ENCODE results near the gene LSAMP.
A peak's percentile ranks its signal among the peaks of the same experiment; 100 is the strongest.

LSAMP gene

GRCh38 chr3:116429479-116430269 lies 15.6 kb downstream of the LSAMP start:
- no peak for DNase-seq

DNA sequence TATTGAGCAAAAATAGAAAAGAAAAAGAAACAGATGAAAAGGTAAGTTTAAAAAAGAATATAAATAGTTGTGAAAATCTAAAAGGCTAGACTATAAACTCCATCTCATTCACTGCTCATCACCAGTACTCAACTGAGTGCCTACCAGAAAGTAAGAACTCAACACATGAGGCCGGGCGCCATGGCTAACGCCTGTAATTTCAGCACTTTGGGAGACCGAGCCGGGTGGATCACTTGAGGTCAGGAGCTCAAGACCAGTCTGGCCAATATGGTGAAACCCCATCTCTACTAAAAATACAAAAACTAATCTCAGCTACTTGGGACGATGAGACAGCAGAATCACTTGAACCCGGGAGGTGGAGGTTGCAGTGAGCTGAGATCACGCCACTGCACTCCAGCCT lies 19.3 kb downstream of the LSAMP start:
- DNase-seq, result no peak

- DNase-seq, result no peak
Observed at GRCh38 chr3:116425126-116425525, 20.2 kb downstream of the LSAMP start.

DNA sequence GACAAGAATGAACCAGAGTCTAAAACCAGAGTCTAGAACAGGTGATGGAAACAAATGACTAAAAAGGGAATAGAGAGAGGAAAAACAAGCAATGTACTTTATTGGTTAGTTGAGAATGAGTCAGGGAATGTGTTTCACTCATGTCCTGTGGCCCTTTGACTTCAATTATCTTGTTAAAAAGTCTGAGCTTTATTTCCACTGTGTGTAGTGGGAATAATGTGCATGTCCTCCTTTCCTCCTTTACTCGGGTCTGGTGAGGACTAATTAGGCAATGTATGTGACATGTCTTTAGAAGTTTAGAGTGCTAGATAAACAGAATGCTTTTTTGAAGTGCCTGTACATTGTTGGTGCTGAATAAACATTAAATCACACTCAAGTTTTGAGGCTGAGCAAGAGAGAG lies 21.3 kb downstream of the LSAMP start:
- DNase-seq, result no peak

DNA sequence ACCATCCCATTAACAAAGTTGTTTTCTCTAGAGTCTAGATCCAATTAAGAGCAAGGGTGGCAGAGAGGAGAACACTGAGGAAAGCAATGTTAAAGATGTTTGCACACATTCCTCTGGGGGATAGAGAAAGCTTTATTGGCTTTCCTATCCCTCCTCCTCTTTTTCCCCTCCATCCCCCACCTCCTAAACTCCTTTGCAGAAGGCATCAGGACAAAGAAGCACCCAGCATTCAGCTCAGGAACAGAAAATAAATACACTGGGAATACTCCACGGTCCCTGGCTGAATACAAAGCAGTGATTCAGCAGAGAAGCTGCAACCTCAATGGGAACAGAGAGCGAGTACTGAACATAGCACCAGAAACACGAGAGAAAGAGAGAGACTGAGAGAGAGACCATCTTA lies 21.9 kb downstream of the LSAMP start:
- DNase-seq, result no peak

- peak; percentile 79 for DNase-seq
Observed at GRCh38 chr3:116417151-116417550, 28.1 kb downstream of the LSAMP start.

- DNase-seq, result no peak
Observed at GRCh38 chr3:116413319-116413718, 32.0 kb downstream of the LSAMP start.

DNA sequence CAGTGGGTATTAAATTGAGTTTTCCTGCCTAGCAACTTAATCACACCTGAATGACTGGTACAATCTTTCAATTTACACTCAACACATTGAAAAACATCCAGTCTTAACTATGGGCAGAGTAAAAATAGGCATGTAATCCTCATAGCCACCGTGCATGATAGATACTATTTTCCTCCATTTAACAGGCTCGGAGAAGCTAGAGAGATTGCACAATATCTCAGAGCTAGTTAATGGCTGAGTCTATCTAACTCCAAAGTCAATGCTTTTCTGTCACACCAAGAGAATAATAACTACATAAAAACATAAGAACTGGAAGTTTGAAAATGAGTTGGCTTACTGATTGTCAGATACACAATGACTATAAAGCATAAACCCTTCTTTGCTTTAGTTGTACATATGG lies 36.8 kb downstream of the LSAMP start:
- no peak for DNase-seq

DNA sequence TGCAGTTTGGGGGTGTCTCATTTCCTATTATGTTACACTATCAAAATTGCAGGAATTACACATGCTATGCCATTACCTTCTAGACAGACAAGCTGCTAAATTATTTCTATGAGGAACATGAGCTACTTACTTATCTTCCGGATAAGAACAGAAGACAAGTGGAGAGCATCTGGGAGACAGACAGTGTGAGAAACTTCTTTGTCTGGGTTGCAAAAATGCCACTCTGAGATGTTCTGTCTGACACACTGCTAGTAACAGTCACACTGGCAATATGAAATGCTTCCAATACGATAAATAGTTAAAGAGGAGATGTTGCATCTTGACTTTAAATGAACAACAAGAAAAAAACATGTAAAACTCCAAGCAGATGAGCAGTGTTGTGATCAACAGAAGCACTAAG lies 40.1 kb downstream of the LSAMP start:
- DNase-seq, result peak; percentile 82

DNA sequence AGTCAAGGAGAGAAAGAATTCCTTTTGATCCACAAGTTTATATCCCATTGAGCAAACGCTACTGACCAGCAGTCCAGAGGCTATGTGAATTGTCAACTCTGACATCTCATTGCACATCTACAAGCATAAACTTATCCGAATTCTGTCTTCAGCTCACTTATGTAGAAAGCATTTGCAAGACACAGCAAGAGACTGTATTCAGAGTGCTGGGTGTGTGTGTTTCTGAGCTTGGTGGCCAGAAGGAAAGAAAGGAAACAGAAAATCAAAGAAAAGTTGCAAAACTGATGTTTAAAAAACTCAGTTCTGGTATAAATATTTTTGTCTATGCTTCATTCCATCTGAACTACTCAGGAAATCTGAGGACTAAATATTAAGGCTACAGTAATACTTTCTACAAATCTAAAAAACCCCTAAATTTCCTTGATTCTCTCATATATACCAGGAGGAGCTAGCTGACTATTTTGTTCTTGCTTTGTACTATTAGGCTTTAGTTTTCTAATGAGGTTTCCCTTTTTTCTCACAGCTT lies 45.5 kb downstream of the LSAMP start:
- no peak for DNase-seq

DNA sequence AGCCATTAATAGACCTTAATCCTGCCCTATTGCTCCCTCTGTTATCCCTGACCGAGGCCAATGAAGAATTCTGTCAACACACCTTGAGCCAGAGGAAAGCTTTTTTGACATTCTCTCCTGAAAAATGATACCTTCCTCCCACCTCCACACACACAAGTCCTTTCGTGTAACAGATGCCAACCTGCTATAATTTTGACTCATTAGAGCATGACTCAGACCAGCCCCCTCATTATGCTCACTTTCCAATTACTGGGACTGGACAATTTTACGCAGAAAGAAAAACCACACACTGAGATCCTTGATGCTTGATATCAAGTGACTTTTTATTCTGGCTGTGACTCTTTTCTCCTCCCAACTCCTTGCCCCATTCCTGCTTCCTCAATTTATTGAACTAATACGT lies 50.9 kb downstream of the LSAMP start:
- peak; percentile 93 for DNase-seq

DNA sequence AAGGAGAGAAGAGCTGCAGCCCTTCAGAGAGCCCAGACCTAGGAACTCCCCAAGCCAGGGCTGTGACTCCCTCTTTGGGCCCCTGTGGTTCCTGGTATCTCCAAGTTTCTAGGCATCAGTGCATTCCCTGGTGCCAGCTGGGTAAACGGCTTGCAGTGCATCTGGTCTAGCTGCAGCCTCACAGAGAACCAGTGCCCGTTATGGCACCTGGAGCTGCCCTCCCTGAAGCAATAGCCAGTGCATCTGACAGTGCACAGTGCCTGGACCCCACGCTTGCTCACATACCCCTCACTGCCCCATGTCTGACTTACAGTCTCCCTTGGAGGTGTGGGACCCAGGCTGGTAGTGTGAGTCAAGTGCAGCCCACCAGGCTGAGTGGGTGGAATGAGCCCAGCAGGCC lies 52.1 kb downstream of the LSAMP start:
- DNase-seq, result no peak

GRCh38 chr3:116392291-116392690 lies 53.0 kb downstream of the LSAMP start:
- DNase-seq, result no peak

GRCh38 chr3:116391296-116392201 lies 53.7 kb downstream of the LSAMP start:
- DNase-seq, result no peak

GRCh38 chr3:116390318-116390717 lies 55.0 kb downstream of the LSAMP start:
- DNase-seq, result no peak

DNA sequence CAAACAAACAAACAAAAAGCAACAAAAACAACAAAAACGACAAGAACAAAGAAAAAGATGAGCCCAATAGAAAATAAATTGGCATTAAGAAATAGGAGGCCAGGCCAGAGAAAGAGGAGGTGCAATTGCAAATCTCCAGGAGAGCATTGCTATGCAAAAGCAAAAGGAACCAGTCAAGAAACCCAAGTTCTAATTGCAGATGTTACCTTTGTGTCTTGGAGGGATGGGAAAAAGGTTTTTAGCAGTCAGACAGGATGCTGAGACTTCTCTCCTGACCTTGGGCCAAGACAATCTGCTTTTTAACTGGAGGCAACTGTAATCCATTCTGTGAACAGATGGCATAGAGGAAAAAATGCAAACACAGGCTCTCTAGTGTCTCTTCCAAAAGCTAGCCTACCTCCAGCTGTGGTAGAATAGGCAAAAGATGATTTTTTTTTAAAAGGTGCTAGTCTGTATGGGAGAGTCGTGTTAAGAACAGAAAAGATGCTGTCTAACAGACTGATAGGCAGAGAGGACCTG lies 56.4 kb downstream of the LSAMP start:
- DNase-seq, result peak; percentile 96

DNA sequence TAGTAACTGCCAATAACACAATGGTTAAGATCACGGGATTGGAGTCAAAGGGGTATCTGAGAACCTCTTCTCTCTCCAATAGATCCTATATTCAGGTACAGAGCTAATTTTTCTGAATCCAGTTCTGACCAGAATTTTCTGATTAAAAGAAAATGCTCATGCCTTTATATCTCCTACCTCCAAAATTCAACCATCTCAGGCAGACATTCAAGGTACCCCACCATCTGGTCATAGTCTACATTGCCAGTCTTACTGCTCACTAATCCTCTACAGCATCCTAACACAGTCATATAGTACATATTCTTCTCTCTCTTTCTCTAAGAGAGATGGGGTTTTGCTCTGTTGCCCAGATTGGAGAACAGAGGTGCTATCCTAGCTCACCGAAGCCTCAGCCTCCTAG lies 59.1 kb downstream of the LSAMP start:
- peak; percentile 16 for DNase-seq

- DNase-seq, result no peak
Observed at GRCh38 chr3:116384717-116385116, 60.6 kb downstream of the LSAMP start.

- no peak for DNase-seq
Observed at GRCh38 chr3:116378077-116378476, 67.2 kb downstream of the LSAMP start.

GRCh38 chr3:116374901-116375300 lies 70.4 kb downstream of the LSAMP start:
- DNase-seq, result no peak

- no peak for DNase-seq
Observed at GRCh38 chr3:116367761-116368395, 77.4 kb downstream of the LSAMP start.

DNA sequence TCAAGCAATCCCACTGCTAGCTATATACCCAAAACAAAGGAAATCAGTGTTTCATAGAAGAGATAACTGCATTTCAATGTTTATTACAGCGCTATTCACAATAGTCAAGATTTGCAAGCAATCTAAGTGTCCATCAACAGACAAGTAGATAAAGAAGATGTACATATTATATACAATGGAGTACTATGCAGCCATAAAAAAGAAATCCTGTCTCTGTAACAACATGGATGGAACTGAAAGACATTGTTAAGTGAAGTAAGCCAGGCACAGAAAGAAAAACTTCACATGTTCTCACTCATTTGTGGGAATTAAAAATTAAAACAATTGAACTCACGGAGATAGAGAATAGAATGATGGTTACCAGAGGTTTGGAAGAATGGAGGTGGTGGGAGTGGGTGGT lies 89.2 kb downstream of the LSAMP start:
- DNase-seq, result no peak

DNA sequence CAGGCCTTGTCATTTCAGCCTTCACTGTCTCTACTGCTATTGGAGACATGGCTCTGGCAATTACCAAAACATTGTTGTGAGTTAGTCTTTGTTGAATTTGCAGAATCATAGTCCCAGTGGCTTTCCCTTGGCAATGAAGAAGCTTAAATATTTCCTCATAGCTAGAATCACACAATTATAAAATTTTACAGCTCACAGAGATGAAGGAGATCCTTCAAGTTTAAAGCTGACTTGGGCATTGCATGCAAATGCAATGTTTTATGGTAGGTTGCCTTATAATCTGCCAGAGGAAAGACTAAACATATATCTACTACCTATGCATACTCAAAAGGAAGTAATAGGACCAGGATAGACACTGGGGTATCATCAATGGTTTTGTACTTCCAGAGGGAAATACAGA lies 90.9 kb downstream of the LSAMP start:
- DNase-seq, result no peak

Data from NCI-H524 treated with DMSO at 0.1 percent for 48 hours (cell line).